Natural killer cell treated with Interleukin-12 subunit alpha and Interleukin-12 subunit beta and Interleukin-15 and Interleukin-18, amount 100 ng/mL, for 72 hours (primary cell): Measurements from ENCODE around the gene KMT2D. TPM values are rescaled to one million over a fixed set of nuclear protein-coding genes. Genes with fewer than 3 reads are reported as not detected.
A peak's percentile ranks its signal among the peaks of the same experiment; 100 is the strongest.

Experiments used
- ATAC-seq, 2 donors: fragments of 150-1000 bp; cut with Tn5 transposase in 1 of 2; sonication (Bioruptor Pico), chemical (Tn5 transposase) in 1 of 2; 2 replicates each; pipeline ENCODE4 v1.10.0; 2021
- DNase-seq: peaks from one replicate; pipeline ENCODE4 v3.0.0; 2022; ENCODE audit warnings: low spot score
- H3K27ac Mint-ChIP-seq, 2 donors: 1 replicate in 1 of 2; 2 replicates in 1 of 2; pipeline ENCODE4 v1.8.0; 2022; ENCODE audit warnings: mixed read lengths in 2 of 2, mild to moderate bottlenecking in 1 of 2, moderate library complexity in 1 of 2
- H3K27me3 Mint-ChIP-seq, 2 donors: 1 replicate in 1 of 2; 2 replicates in 1 of 2; pipeline ENCODE4 v1.8.0; 2022; ENCODE audit warnings: mixed read lengths in 2 of 2
- H3K36me3 Mint-ChIP-seq: one replicate; pipeline ENCODE4 v1.8.0; 2022; ENCODE audit warnings: mixed read lengths
- H3K4me1 Mint-ChIP-seq, 2 donors: 1 replicate in 1 of 2; 2 replicates in 1 of 2; pipeline ENCODE4 v1.8.0; 2022; ENCODE audit warnings: low read depth in 2 of 2, mixed read lengths in 2 of 2, mild to moderate bottlenecking in 1 of 2
- H3K4me3 Mint-ChIP-seq: one replicate; pipeline ENCODE4 v1.8.0; 2022; ENCODE audit warnings: mixed read lengths
- H3K9me3 Mint-ChIP-seq: 2 replicates; pipeline ENCODE4 v1.8.0; 2022; ENCODE audit warnings: mixed read lengths
- total RNA-seq, 2 donors: library from RNA; stranded (reverse); gene quantifications; one replicate each; pipeline ENCODE4 v1.2.3, GENCODE V29; 2022

Gene KMT2D
- total RNA-seq, 2 donors from 2014 or later: 120 to 199 TPM

- no peak for DNase-seq
Measured at GRCh38 chr12:49041881-49042484, 18.6 kb downstream of the KMT2D start.

DNA sequence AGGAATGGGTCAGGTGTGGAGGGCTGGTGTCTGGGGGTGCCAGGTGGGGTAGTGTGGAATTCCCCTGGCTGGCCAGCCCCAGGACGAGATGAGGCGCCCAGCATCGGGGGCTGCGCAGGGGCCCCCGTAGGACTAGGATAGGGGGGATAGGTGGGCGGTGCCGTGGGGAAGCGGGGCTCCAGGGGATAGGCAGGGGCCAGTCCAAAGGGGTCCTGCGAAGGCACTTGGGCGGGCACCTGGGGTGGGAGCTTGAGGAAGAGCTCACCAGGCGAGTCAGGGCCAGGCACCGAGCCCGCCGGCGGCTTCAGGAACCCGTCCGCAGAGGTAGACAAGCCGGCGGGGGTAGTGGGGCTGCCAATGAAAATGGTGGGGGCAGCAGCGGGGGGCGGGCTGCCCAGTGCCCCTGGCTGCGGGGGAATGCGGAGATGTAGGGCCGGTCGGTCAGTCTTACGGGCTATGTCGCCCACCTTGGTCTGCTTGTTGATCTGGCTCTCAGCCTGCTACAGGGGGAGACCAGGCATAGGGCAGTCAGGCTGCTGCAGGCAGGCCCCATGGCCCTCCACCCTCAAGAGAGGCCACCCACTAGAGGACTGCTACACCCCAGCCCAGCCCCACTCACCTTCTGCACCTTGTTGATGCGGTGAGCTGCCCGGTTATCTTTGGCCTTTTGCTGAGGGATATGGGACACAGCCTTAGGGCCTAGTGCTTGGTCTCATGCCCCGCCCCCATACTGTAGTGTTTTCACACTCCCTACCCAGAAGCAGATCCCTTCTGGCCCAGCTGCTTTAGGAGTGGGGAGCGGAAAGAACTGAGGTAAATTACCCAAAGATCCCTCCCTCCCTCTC is 19.3 kb downstream of the KMT2D start:
- H3K27ac Mint-ChIP-seq: no peak overlapping the region
- no peaks in the 10 kb centered on the region for H3K9me3 Mint-ChIP-seq

More at GRCh38 chr12:49041881-49042484, 18.6 kb downstream of the KMT2D start:
- H3K27ac Mint-ChIP-seq: no peak overlapping the region
- no peak for ATAC-seq
- H3K9me3 Mint-ChIP-seq: no peaks in the 10 kb centered on the region
- H3K4me1 Mint-ChIP-seq: peaks cover 0 to 4% of the 10 kb centered on the region in 2 donors
- no peaks in the 10 kb centered on the region for H3K27me3 Mint-ChIP-seq
- no peak overlapping the region for H3K4me3 Mint-ChIP-seq
- H3K36me3 Mint-ChIP-seq: peaks cover 13% of the 10 kb centered on the region

GRCh38 chr12:49040364-49040855 is 20.2 kb downstream of the KMT2D start:
- no peak overlapping the region for H3K27ac Mint-ChIP-seq
- peaks cover 17% of the 10 kb centered on the region for H3K36me3 Mint-ChIP-seq

More for the DNA sequence above, 19.3 kb downstream of the KMT2D start:
- Mint-ChIP-seq H3K4me3 (no peak overlapping the region), H3K27me3 (no peaks in the 10 kb centered on the region), H3K4me1 (peaks cover 0 to 8% of the 10 kb centered on the region in 2 donors), H3K36me3 (peaks cover 17% of the 10 kb centered on the region)
- DNase-seq (no peak), ATAC-seq (no peak)

GRCh38 chr12:49039421-49040363 is 20.9 kb downstream of the KMT2D start:
- Mint-ChIP-seq H3K27me3 (no peaks in the 10 kb centered on the region), H3K27ac (no peak overlapping the region), H3K4me1 (peaks cover 0 to 8% of the 10 kb centered on the region in 2 donors), H3K4me3 (no peak overlapping the region), H3K36me3 (peaks cover 17% of the 10 kb centered on the region), H3K9me3 (no peaks in the 10 kb centered on the region)
- DNase-seq (no peak), ATAC-seq (no peak)

More at GRCh38 chr12:49040364-49040855, 20.2 kb downstream of the KMT2D start:
- H3K27me3 Mint-ChIP-seq: no peaks in the 10 kb centered on the region
- DNase-seq (no peak), ATAC-seq (no peak)
- H3K9me3 Mint-ChIP-seq: no peaks in the 10 kb centered on the region
- H3K4me1 Mint-ChIP-seq: peaks cover 0 to 8% of the 10 kb centered on the region in 2 donors
- no peak overlapping the region for H3K4me3 Mint-ChIP-seq

GRCh38 chr12:49038291-49038955 is 22.2 kb downstream of the KMT2D start:
- H3K9me3 Mint-ChIP-seq: no peaks in the 10 kb centered on the region
- H3K27me3 Mint-ChIP-seq: no peaks in the 10 kb centered on the region
- H3K4me1 Mint-ChIP-seq: peaks cover 0 to 6% of the 10 kb centered on the region in 2 donors
- H3K36me3 Mint-ChIP-seq: peaks cover 14% of the 10 kb centered on the region
- DNase-seq: no peak
- no peak overlapping the region for H3K4me3 Mint-ChIP-seq
- H3K27ac Mint-ChIP-seq: no peak overlapping the region
- no peak for ATAC-seq

GRCh38 chr12:49037947-49038237 is 22.7 kb downstream of the KMT2D start:
- ATAC-seq (no peak), DNase-seq (no peak)
- peaks cover 14% of the 10 kb centered on the region for H3K36me3 Mint-ChIP-seq
- H3K9me3 Mint-ChIP-seq: no peaks in the 10 kb centered on the region
- H3K4me3 Mint-ChIP-seq: no peak overlapping the region
- peaks cover 0 to 6% of the 10 kb centered on the region in 2 donors for H3K4me1 Mint-ChIP-seq
- no peak overlapping the region for H3K27ac Mint-ChIP-seq
- H3K27me3 Mint-ChIP-seq: no peaks in the 10 kb centered on the region

- no peak overlapping the region for H3K27ac Mint-ChIP-seq
- ATAC-seq: no peak
- peaks cover 14% of the 10 kb centered on the region for H3K36me3 Mint-ChIP-seq
- peaks cover 0 to 6% of the 10 kb centered on the region in 2 donors for H3K4me1 Mint-ChIP-seq
- DNase-seq: no peak
- H3K4me3 Mint-ChIP-seq: no peak overlapping the region
- no peaks in the 10 kb centered on the region for H3K9me3 Mint-ChIP-seq
- no peaks in the 10 kb centered on the region for H3K27me3 Mint-ChIP-seq
Measured at GRCh38 chr12:49037111-49037946, 23.3 kb downstream of the KMT2D start.

GRCh38 chr12:49036029-49036428 is 24.6 kb downstream of the KMT2D start:
- no peaks in the 10 kb centered on the region for H3K27me3 Mint-ChIP-seq
- ATAC-seq (no peak), DNase-seq (no peak)
- peaks cover 0 to 6% of the 10 kb centered on the region in 2 donors for H3K4me1 Mint-ChIP-seq
- peak overlapping the region in 1 of 2 donors; percentile 43 for H3K27ac Mint-ChIP-seq
- H3K4me3 Mint-ChIP-seq: no peak overlapping the region
- no peaks in the 10 kb centered on the region for H3K9me3 Mint-ChIP-seq
- H3K36me3 Mint-ChIP-seq: peaks cover 14% of the 10 kb centered on the region

DNA sequence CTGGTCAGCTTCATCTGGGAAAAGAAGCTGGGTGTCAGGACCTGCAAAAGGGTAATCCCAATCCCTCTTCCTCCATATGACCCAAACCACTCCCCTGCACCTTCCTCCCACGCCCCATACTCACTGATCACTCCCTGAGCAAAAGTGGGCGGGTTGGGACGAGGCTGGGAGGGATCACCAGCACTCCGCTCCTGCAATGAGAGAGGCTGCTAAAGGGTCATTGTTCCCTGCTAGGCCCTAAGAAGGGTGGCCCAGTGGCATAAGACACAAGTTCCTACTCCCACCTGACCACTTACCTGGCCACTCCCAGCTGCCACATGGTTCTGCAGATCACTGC is 26.3 kb downstream of the KMT2D start:
- Mint-ChIP-seq H3K36me3 (peaks cover 14% of the 10 kb centered on the region), H3K4me1 (peaks cover 0 to 6% of the 10 kb centered on the region in 2 donors), H3K9me3 (no peaks in the 10 kb centered on the region), H3K4me3 (no peak overlapping the region), H3K27ac (no peak overlapping the region), H3K27me3 (no peaks in the 10 kb centered on the region)
- DNase-seq (peak; percentile 2), ATAC-seq (no peak)

- Mint-ChIP-seq H3K27ac (no peak overlapping the region), H3K27me3 (no peaks in the 10 kb centered on the region), H3K9me3 (no peaks in the 10 kb centered on the region), H3K36me3 (peaks cover 11% of the 10 kb centered on the region), H3K4me3 (no peak overlapping the region), H3K4me1 (peaks cover 0 to 6% of the 10 kb centered on the region in 2 donors)
- peak; percentile 28 for DNase-seq
- peak in 1 of 2 donors; percentile 26 for ATAC-seq
Measured at GRCh38 chr12:49033611-49034285, 26.8 kb downstream of the KMT2D start.

DNA sequence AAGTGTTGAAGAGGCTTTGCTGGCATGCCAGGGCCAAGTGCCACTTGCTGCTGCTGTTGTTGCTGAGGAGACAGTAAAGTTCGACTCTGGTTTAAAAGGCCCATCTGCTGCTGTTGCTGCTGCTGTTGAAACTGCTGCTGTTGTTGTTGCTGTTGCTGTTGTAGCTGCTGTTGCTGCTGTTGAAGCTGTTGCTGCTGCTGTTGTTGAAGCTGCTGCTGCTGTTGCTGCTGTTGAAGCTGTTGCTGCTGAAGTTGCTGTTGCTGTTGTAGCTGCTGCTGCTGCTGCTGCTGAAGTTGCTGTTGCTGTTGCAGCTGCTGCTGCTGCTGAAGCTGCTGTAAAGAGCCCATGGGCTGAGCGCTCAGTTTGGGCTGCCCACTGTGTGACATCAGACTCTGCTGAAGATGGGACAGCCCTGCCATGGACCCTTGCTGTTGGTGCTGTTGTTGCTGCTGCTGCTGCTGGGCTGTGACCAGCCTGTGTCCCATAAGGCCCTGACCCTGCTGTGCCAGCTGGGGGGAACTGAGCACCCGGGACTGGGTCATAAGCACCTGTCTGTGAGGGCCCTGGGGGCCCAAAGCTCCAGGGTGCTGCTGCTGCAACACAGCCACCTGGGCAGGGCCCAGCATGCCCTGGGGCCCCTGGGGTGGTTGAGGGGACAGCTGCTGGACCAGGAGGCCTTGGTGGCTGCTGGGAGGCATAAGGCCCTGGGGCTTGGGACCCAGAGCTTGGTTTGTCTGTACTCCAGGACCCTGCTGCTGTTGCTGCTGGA is 27.7 kb downstream of the KMT2D start:
- Mint-ChIP-seq H3K4me1 (peaks cover 0 to 6% of the 10 kb centered on the region in 2 donors), H3K27ac (peak overlapping the region in 1 of 2 donors; percentile 47), H3K36me3 (peaks cover 12% of the 10 kb centered on the region), H3K4me3 (no peak overlapping the region), H3K9me3 (no peaks in the 10 kb centered on the region), H3K27me3 (no peaks in the 10 kb centered on the region)
- ATAC-seq (no peak), DNase-seq (peak; percentile 42)
